Testis (tissue), 3 donors: ENCODE measurements around the gene CSMD2. TPM values are rescaled to one million over a fixed set of nuclear protein-coding genes. Genes with fewer than 3 reads are reported as not detected.

Experiments
- DNase-seq: peaks from one replicate; pipeline ENCODE4 v3.0.0-alpha.2; 2019
- H3K27ac ChIP-seq, 2 donors: fragments of 200-600 bp; sonication (generic); one replicate each; pipeline ENCODE4 v1.5.1; 2019
- H3K27me3 ChIP-seq: fragments of 200-600 bp; sonication (generic); one replicate; pipeline ENCODE4 v1.5.1; 2019
- H3K36me3 ChIP-seq: fragments of 200-600 bp; sonication (generic); one replicate; pipeline ENCODE4 v1.5.1; 2017; ENCODE audit warnings: low read depth; ENCODE audit errors: missing control alignments
- H3K4me1 ChIP-seq: fragments of 200-600 bp; sonication (generic); one replicate; pipeline ENCODE4 v1.5.1; 2019
- H3K4me3 ChIP-seq, 2 donors: fragments of 200-600 bp; sonication (generic); one replicate each; pipeline ENCODE4 v1.5.1; 2017 to 2019
- H3K9me3 ChIP-seq: fragments of 200-600 bp; sonication (generic); one replicate; pipeline ENCODE4 v1.5.1; 2017
- CTCF ChIP-seq, 3 experiments: fragments of 450-650 bp in 2 of 3; fragments of 200-600 bp in 1 of 3; sonication (generic) in 1 of 3; IDR thresholded peaks; one replicate each; pipeline ENCODE4 v1.5.1; 2016 to 2019; ENCODE audit warnings: antibody characterized with exemption in 3 of 3, mild to moderate bottlenecking in 2 of 3, moderate library complexity in 1 of 3
- POLR2A ChIP-seq: fragments of 450-650 bp; IDR thresholded peaks from one replicate; pipeline ENCODE4 v1.6.1; 2017; ENCODE audit warnings: antibody characterized with exemption, mild to moderate bottlenecking, moderate library complexity
- WGBS, 2 donors: methylation state at CpG; one replicate each; pipeline ENCODE4 v1.1.5; 2018; 5-methylcytosine and 5-hydroxymethylcytosine counted together
- intact Hi-C: fragments of 100-400 bp; cut with DNase I; formaldehyde crosslinking; loops from one replicate; pipeline ENCODE4 v1.15.1; 2023; ENCODE audit warnings: low total_unique reads
- polyA plus RNA-seq: library from polyadenylated mRNA; stranded (reverse); fragments of 350-450 nt; fragmentation: Illumina TruSeq; extraction: RNeasy Lipid Tissue Mini Kit (QIAGEN cat#74804); gene quantifications from one replicate; pipeline ENCODE4 v1.2.3, GENCODE V29; 2014; ENCODE audit warnings: low read depth, low replicate concordance; ENCODE audit not compliant: insufficient read depth
- total RNA-seq, 2 donors: library from RNA; depleted of rRNA; stranded (reverse); fragments of >200 nt; gene quantifications; one replicate each; pipeline ENCODE4 v1.2.3, GENCODE V29; 2016

CSMD2 gene
- total and polyA plus RNA-seq, 3 donors from 2014 or later, result 1.2 to 3.8 (median 2.7) TPM

- no peaks in the 10 kb centered on the region for H3K27me3 ChIP-seq
- H3K27ac ChIP-seq, result no peak overlapping the region
- peak; percentile 31 for DNase-seq
- H3K4me1 ChIP-seq, result no peaks in the 10 kb centered on the region
- TF ChIP-seq CTCF (IDR thresholded peaks at IDR 0.05) (no peak), POLR2A (no peak)
- no peaks in the 10 kb centered on the region for H3K36me3 ChIP-seq
- H3K4me3 ChIP-seq, result no peak overlapping the region
- 48 to 60% methylated on average over 8 of the region's 8 CpGs for WGBS, 2 donors
- intact Hi-C loops, result no loop called here
- H3K9me3 ChIP-seq, result no peaks in the 10 kb centered on the region
Measured at GRCh38 chr1:33719771-33720670, 445.0 kb downstream of the CSMD2 start.

GRCh38 chr1:33719326-33719725 lies 445.7 kb downstream of the CSMD2 start:
- TF ChIP-seq POLR2A (no peak), CTCF (IDR thresholded peaks at IDR 0.05) (no peak)
- no peaks in the 10 kb centered on the region for H3K9me3 ChIP-seq
- no peaks in the 10 kb centered on the region for H3K36me3 ChIP-seq
- no peak overlapping the region for H3K4me3 ChIP-seq
- no peak overlapping the region for H3K27ac ChIP-seq
- intact Hi-C loops, result no loop called here
- no peaks in the 10 kb centered on the region for H3K27me3 ChIP-seq
- H3K4me1 ChIP-seq, result no peaks in the 10 kb centered on the region
- DNase-seq, result no peak
- WGBS, 2 donors, result 87 to 94% methylated on average over 4 of the region's 4 CpGs

- intact Hi-C loops, result no loop called here
- WGBS, 2 donors, result 96% methylated on average over 3 of the region's 3 CpGs
- Histone ChIP-seq H3K4me1 (no peaks in the 10 kb centered on the region), H3K27ac (no peak overlapping the region), H3K36me3 (no peaks in the 10 kb centered on the region), H3K27me3 (no peaks in the 10 kb centered on the region), H3K4me3 (no peak overlapping the region), H3K9me3 (no peaks in the 10 kb centered on the region)
- TF ChIP-seq CTCF (IDR thresholded peaks at IDR 0.05) (no peak), POLR2A (no peak)
- no peak for DNase-seq
Measured at GRCh38 chr1:33718186-33718585, 446.8 kb downstream of the CSMD2 start.

- Histone ChIP-seq H3K4me1 (no peaks in the 10 kb centered on the region), H3K27ac (no peak overlapping the region), H3K9me3 (no peaks in the 10 kb centered on the region), H3K36me3 (no peaks in the 10 kb centered on the region), H3K4me3 (no peak overlapping the region), H3K27me3 (no peaks in the 10 kb centered on the region)
- TF ChIP-seq POLR2A (no peak), CTCF (IDR thresholded peaks at IDR 0.05) (no peak)
- 87 to 96% methylated on average over 3 of the region's 3 CpGs for WGBS, 2 donors
- intact Hi-C loops, result no loop called here
- no peak for DNase-seq
Measured at GRCh38 chr1:33716976-33717688, 447.9 kb downstream of the CSMD2 start.
